Renal pelvis (tissue), 4 donors: ENCODE measurements around the gene VAV3. TPM values are rescaled to one million over a fixed set of nuclear protein-coding genes. Genes with fewer than 3 reads are reported as not detected.

ENCODE experiments used
- DNase-seq: peaks from one replicate; pipeline ENCODE4 v3.0.0-alpha.2; 2013
- polyA plus RNA-seq, 3 donors: library from polyadenylated mRNA; unstranded; fragments of 120-200 nt; gene quantifications; one replicate each; pipeline ENCODE4 v1.2.1, GENCODE V29; 2013; ENCODE audit not compliant: insufficient read length in 3 of 3

VAV3 gene
- polyA plus RNA-seq, 3 donors = 122 to 149 (median 125) TPM

DNA sequence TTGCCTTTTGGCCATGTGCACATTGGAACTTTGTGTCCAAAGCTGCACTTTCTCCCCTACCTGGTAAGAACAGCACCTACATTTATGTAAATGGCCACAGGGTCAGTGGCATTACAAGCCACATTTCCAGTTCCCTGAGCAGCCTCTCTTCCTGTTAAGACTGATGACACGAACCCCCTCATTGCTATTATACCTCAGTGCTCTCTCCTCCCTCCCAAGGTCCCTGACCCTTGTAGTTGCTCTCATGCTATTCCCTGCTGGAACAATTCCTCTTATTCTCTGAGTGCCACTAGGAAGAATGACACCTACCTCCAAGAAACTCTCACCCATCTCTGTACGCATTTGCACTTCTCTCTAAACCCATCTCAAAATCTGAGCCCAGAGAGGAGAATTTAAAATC, 14.9 kb upstream of the VAV3 start:
- no peak for DNase-seq

GRCh38 chr1:107979088-107979487, 14.1 kb upstream of the VAV3 start:
- DNase-seq = no peak

GRCh38 chr1:107976836-107977235, 11.9 kb upstream of the VAV3 start:
- DNase-seq = no peak

DNA sequence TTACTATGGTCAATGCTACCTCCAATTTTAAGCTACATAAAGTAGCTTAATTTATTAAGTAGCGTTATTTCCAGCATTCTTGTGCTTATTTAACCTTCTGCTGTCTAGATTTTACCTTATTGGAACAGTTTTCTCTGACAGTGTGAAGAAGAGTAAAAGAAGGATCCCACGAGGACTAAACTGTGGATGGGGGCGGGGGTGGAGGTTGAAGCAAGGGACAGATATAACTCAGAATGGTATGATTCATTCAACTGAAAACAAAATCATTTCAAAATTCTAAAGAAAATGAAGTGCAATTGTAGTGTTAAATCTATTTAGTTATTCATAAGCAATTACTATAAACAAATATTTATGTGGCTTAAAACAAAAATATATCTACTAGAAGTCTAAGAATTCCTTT, 11.5 kb upstream of the VAV3 start:
- DNase-seq = no peak

GRCh38 chr1:107975851-107976250, 10.9 kb upstream of the VAV3 start:
- DNase-seq = no peak

GRCh38 chr1:107974090-107974489, 9.1 kb upstream of the VAV3 start:
- no peak for DNase-seq

- DNase-seq = no peak
Measured at GRCh38 chr1:107972391-107973180, 7.6 kb upstream of the VAV3 start.

DNA sequence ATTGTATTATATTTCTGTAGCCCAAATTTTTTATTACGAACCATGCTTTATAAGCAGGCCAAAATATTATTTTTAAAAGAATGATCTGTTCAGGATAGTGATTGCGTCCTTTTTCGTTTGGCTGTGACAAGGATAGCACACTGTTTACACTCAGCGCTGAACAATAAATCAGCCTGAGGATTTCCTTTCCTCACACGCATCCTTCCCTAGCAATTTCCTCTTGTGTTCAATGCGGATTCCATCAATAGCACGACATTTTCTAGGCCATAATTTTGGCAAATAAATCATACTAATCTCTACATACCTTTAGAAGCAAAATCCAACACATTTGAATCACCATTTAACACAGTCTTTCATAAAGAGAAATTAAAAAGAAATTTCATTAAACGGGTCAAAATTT, 1.6 kb upstream of the VAV3 start:
- DNase-seq = no peak

DNA sequence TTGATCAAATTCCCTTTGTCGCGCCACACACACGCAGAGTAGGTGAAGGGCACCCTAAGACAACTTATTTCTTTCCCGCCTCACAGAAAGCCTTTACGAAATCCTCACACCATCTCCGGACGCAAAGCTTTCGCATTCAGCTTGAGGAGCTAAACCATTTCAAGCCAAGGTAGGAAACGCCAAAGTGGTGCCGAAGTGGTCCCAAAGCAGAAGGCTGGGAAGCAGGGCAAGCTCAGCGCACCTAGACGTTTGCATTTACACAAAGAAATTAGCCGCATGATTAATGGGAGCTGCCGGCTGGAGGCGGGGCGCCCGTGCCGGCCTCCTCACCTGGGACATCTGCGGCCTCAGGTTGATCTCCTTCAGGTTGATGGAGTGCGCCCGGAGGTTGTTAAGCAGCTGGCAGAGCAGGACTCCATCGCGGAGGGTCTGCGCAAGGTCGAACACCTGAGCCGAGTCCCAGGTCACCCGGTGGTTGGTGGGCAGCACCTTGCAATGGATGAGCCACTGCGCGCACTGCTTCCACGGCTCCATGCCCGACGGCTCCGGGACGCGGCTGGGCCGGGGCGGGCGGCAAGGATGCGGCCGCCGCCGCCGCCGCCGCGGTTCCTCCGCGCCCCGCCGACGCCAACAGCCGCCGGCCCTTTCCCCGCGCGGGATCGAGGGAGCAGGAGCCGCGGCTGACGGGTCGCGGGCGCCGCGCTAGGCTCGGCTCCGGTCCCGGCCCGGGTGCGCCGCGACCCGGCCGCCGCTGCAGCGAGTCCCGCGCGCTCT, 457 bp downstream of the VAV3 start:
- no peak for DNase-seq

GRCh38 chr1:107963601-107964335, 1.2 kb downstream of the VAV3 start:
- no peak for DNase-seq

DNA sequence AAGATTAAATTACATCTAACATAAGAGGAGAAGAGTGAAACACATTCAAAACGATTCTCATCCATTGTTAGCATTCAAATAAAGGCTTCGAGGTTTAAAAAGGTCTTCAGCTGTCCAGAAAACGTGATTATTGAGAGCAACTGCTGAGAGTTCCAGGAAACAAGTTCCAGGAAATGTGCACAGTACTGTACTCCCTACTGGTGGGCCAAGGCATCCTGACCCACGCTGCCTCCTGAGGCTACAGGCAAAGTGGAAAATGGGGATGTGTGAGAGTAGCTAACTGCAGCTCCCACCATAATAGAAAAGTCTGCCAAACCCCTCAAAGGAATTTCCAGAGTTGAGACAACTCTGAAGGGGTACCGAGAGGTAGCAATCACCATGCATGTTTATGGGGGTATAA, 2.0 kb downstream of the VAV3 start:
- no peak for DNase-seq

DNA sequence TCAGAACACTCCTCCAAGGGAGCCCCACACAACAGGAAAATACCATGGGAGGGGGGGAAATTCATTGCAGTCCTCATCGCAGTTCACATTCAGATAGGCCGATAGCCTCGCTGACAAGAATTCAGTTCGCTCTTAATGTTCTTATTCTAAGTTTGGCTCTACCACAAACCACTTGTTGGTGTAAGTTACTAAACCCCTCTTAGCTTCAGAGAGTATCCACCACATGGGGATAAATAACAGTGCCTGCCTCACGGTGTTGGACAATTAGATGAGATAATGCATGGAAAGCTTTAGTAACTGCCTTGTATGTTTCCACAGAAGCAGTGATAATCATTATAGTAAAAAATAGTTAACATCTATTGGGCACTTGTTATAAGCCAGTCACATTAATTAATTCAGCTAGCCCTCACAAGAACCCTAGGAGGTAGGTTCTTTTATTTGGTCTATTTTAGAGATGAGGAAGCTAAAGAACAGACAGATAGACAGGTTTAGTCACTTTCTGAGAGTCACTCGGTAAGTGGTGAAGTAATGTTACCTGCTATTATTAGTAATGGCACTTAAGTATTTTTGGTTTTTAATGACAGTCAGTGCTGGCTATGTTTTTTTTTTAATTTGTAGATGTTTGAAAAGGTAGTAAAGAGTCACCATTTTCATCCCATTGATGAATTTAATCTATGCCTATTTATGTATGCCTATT, 10.1 kb downstream of the VAV3 start:
- no peak for DNase-seq

- DNase-seq = no peak
Measured at GRCh38 chr1:107954126-107954525, 10.9 kb downstream of the VAV3 start.

DNA sequence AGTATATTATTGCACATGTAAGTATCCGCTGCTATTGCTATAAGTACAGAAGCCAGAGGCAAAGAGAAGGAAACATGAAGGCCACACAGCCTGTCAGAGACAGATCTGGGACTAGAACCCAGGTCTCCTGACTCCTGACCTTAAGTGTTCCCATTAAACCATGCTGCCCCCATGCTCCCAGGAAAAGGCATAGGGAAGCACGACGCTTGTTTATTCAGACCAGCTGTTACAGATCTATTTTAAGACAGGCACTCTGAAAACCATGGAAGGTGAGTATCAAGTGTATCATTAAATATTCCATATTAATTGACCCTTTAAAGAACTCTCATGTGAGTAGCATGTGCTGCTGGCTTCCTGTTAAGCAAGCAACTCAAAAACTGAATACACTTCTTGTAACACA, 11.4 kb downstream of the VAV3 start:
- DNase-seq = no peak

GRCh38 chr1:107952989-107953388, 12.0 kb downstream of the VAV3 start:
- DNase-seq = no peak

GRCh38 chr1:107950464-107950863, 14.5 kb downstream of the VAV3 start:
- DNase-seq = no peak

- DNase-seq = no peak
Measured at GRCh38 chr1:107949467-107950253, 15.3 kb downstream of the VAV3 start.

DNA sequence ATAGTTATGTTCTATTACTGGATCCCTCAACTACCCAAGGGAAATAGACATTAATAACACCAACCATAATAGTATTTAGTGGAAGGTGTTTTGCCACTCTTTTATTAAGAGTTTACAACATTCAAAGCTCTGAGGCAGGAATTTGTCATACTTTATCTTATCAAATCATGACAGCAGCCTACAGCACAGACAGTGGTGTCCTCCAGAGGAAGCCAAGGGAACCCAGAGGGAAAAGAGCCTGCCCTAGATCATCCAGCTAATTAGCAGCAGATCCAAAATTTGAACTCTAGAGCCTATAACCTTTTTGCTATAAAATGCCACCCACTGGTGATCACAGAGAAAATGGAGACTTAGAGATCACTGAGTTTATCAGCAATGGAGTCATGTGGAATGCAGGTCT, 18.2 kb downstream of the VAV3 start:
- DNase-seq = no peak

- DNase-seq = no peak
Measured at GRCh38 chr1:107943694-107944093, 21.3 kb downstream of the VAV3 start.

- no peak for DNase-seq
Measured at GRCh38 chr1:107942814-107943213, 22.2 kb downstream of the VAV3 start.

- no peak for DNase-seq
Measured at GRCh38 chr1:107941531-107941930, 23.4 kb downstream of the VAV3 start.
